ENCODE measurements around the gene BCKDK.

Gene BCKDK

DNA sequence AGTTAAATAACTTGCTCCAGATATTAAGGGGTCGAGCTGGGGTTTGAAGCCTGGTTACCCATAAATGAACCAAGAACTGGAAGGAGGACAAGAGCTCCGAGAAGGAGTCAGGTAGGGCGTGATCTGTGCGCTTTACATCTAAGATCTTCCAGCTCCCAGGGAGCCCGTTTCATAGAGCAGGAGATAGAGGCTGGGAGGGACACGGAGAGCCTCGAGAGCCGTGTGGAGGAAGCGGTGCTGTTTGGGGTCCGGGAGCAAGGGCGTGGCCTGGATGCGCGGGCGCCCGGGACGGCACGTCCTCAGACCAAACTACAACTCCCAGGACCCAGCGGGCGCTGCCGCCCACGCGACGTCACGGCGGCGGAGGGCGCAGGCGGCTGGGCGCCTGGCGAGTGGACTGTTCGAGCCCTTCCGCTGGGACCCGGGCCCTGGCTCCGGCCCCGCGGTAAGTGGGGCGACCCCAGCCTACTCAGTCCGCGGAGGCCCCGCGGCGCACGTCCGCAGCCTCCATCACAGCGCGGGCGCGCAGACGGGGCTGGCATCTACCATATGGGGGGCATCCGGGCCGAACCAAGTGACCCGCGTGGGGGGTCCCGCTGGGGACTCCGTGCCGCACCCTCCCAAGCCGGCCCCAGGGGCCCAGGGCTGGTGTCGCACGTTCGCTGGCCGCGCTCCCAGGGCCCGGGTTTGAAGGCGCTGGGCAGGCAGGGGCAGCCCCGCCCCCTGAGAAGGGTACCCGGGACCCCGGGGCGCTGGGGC is at the start of gene BCKDK:
BCKDK (plus strand) TSS at position 352 of the 759 bp plus-strand sequence. CDS start 838 bp downstream, outside the sequence.
- DNase-seq (ENCODE audit: low spot score) = peak; percentile 62

GRCh38 chr16:31061126-31061812 is 46.9 kb upstream of the BCKDK start:
- DNase-seq (ENCODE audit: low spot score) = no peak

- DNase-seq (ENCODE audit: low spot score) = no peak
Observed at GRCh38 chr16:31061813-31062440, 46.3 kb upstream of the BCKDK start.

DNA sequence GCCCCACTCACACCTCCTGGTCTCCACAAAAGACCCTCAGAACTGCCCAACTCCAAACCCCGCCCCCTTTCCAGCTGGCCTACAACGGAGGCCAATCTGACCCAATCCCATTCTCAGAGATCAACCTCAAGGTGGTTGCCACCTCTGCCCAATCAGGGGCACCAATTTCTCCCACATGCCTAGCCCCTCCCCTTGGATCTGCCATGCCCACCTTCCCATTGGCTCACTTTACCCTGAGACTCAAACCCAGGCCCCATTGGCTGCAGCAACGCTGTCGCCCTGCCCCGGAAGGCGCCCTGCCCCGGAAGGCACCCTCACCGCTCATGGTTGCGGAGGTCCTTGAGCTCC is 44.7 kb upstream of the BCKDK start:
- no peak for DNase-seq (ENCODE audit: low spot score)

DNA sequence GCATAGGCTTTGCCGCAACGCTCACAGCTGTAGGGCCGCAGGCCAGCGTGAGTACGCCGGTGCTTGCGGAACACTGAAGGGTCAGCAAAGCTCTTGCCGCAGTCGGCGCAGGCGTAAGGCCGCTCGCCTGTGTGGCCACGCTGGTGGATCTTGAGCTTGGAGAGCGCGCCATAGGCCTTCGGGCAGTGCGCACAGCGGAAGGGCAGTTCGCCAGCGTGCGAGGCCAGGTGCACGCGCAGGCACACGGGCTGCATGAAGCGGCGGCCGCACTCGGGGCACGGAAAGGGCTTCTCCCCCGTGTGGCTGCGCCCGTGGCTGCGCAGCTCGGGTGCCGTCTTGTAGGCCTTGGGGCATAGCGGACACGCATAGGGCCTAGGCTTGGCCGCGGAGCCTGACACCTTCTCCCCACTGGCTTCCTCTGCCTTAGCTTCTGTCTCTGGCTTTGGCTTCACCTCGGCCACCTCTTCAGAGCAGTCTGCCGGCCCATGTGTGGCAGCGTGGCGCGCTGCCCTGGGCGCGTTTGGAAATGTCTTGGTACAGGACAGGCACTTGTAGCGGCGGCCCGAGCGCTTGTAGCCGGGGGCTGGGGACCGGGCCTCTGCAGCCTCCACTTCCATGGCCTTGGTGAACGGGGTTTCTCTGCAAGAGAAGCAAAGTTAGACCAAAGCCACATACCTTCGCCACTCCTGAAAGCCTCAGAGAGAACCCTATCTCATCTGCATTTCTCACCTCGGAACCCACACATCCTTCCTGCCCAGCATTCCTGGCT is 44.2 kb upstream of the BCKDK start:
- no peak for DNase-seq (ENCODE audit: low spot score)

DNA sequence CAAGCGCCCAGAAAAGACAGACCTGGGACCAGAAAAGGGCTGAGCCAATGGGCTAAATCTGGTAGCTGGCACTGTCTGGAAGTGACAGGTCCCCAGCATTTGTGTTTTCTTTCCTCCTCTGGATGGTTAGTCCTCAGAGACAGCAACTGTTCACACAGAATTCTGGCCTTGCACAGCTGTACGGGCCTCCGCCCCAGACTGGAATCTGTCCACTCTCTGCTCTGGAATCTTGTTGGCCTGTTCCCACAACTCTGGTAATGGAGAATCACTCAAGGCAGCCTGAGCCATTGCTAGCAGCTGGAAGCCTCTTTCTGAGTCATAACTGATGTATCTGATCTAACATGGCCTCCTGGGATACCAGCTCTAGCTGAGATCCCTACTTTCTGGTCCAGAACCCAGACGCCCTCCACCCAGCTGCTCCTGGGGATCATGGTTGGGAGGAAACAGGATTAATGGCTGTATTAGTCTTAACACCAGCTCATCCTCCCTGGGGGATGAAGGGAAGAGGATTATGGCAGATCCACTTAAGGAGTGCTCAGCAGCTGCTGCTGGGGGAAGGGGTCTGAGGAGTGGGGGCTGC is 43.2 kb upstream of the BCKDK start:
- DNase-seq (ENCODE audit: low spot score) = peak; percentile 44

- DNase-seq (ENCODE audit: low spot score) = no peak
Observed at GRCh38 chr16:31067342-31067741, 40.8 kb upstream of the BCKDK start.

- DNase-seq (ENCODE audit: low spot score) = no peak
Observed at GRCh38 chr16:31071861-31072260, 36.3 kb upstream of the BCKDK start.

DNA sequence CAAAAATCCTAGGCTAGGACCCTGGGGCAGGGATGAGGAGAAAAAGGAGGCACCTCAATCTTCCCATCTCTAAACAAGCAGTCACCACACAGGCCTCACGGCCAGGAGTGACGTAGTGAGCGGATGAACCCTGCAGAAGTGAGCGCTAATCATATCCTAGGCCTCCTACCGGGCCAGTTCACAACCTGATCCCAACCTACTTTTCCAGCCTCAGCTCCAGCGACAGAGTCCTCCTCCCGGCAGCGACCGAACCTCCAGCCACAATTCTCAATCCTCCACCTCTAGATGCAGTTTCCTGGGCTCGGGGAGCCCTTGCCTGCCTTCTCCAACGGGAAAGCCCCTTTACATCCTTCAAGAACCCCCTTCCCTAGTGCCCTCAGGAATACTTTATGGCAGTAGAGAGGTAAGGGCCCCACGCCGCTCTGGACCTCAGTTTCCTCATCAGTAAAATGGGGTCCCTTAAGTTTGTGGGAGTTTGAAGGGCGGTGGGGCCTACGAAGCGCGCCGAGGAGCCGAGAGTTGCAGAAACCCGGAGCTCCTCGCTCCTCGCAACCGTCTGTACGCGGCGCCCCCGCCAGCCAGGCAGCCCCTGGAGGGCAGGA is 35.5 kb upstream of the BCKDK start:
- no peak for DNase-seq (ENCODE audit: low spot score)

GRCh38 chr16:31073142-31073969 is 34.8 kb upstream of the BCKDK start:
- peak; percentile 86 for DNase-seq (ENCODE audit: low spot score)

GRCh38 chr16:31073970-31074813 is 34.0 kb upstream of the BCKDK start, which contains the start of the genes ZNF646 and ZNF668:
Gene ZNF646 (plus strand): TSS chr16:31074422. CDS start chr16:31076325, 1,903 bp downstream.
Gene ZNF668 (minus strand): TSS chr16:31074240. CDS start chr16:31064459, 9,781 bp downstream.
- DNase-seq (ENCODE audit: low spot score) = peak; percentile 99

DNA sequence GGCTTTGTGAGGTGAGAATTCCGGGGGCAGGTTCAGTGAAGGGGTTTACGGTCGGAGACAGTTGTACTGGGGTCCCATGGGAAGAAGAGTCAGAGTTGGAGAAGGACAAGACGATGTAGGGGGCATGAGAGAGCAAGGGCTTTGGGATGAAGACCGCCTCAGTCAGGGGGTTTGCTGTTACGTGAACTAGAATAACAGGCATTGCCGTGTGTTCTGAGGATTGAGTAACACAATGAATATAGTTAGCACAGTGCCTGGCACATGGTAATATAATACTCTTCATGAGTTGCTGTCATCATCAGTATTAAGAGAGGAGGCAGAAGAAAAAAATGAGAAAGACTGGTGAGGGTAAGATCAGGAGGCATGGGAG is 33.4 kb upstream of the BCKDK start:
- no peak for DNase-seq (ENCODE audit: low spot score)

DNA sequence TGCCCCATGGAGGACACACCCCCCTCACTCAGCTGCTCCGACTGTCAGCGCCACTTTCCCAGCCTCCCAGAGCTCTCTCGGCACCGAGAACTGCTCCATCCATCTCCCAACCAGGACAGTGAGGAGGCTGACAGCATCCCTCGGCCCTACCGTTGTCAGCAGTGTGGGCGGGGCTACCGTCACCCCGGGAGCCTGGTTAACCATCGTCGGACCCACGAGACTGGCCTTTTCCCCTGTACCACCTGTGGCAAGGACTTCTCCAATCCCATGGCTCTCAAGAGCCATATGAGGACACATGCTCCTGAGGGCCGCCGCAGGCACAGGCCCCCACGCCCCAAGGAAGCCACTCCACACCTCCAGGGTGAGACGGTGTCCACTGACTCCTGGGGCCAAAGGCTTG is 31.9 kb upstream of the BCKDK start:
- no peak for DNase-seq (ENCODE audit: low spot score)

DNA sequence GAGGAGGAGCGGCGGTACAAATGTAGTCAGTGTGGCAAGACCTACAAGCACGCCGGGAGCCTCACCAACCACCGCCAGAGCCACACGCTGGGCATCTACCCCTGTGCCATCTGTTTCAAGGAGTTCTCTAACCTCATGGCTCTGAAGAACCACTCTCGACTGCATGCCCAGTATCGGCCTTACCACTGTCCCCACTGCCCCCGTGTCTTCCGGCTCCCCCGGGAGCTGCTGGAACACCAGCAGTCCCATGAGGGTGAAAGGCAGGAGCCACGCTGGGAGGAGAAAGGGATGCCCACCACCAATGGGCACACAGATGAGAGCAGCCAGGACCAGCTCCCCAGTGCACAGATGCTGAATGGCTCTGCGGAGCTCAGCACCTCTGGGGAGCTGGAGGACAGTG is 31.2 kb upstream of the BCKDK start:
- no peak for DNase-seq (ENCODE audit: low spot score)

GRCh38 chr16:31077592-31078396 is 30.4 kb upstream of the BCKDK start:
- DNase-seq (ENCODE audit: low spot score) = no peak

DNA sequence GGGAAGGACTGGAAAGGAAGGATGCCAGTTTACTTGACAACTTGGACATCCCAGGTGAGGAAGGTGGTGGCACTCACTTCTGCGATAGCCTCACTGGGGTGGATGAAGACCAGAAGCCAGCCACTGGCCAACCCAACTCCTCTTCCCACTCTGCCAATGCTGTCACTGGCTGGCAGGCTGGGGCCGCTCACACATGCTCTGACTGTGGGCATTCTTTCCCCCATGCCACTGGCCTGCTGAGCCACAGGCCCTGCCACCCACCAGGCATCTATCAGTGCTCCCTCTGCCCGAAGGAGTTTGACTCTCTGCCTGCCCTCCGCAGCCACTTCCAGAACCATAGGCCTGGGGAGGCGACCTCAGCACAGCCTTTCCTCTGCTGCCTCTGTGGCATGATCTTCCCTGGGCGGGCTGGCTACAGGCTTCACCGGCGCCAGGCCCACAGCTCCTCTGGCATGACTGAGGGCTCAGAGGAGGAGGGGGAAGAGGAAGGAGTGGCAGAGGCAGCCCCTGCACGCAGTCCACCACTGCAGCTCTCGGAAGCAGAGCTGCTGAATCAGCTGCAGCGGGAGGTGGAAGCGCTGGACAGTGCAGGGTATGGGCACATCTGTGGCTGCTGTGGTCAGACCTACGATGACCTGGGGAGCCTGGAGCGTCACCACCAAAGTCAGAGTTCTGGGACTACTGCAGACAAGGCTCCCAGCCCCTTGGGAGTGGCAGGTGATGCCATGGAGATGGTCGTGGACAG is 29.4 kb upstream of the BCKDK start:
- no peak for DNase-seq (ENCODE audit: low spot score)

- DNase-seq (ENCODE audit: low spot score) = no peak
Observed at GRCh38 chr16:31079342-31079944, 28.7 kb upstream of the BCKDK start.

Measured in SW480 (cell line).